Measurements from ENCODE around the gene ZRANB2.
A peak's percentile ranks its signal among the peaks of the same experiment; 100 is the strongest.

The ZRANB2 gene, protein sequence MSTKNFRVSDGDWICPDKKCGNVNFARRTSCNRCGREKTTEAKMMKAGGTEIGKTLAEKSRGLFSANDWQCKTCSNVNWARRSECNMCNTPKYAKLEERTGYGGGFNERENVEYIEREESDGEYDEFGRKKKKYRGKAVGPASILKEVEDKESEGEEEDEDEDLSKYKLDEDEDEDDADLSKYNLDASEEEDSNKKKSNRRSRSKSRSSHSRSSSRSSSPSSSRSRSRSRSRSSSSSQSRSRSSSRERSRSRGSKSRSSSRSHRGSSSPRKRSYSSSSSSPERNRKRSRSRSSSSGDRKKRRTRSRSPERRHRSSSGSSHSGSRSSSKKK
- 9.2 to 77.2 (median 43.7) reads per million in 17 experiments for total RNA-seq

- DNase-seq: peak; percentile 93 to 97 (median 96)
Measured at GRCh38 chr1:71080739-71081696, at the start of gene ZRANB2. TSS of gene ZRANB2 (minus strand) at chr1:71081035. CDS start at chr1:71080995, 40 bp downstream.

GRCh38 chr1:71128060-71128459 lies 47.2 kb upstream of the ZRANB2 start:
- DNase-seq: no peak

DNA sequence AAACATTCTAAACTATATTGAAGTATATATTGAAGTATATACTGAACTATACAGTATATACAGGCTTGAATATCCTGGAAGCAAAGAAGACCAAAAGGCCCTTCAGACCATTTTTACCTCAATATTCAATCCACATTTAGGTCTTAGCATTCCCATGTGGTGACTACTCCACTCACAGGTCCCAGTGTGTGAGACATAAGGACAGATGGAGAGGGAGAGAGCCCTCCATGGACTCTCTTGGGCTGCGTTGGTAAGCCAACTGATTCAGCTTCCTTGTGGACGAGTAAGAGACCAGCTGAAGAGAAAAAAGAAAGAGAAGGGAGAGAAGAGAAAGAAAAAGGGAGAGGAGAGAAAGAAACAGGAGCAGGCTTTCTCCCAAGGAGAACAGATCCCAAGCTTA lies 37.3 kb upstream of the ZRANB2 start:
- DNase-seq: no peak

DNA sequence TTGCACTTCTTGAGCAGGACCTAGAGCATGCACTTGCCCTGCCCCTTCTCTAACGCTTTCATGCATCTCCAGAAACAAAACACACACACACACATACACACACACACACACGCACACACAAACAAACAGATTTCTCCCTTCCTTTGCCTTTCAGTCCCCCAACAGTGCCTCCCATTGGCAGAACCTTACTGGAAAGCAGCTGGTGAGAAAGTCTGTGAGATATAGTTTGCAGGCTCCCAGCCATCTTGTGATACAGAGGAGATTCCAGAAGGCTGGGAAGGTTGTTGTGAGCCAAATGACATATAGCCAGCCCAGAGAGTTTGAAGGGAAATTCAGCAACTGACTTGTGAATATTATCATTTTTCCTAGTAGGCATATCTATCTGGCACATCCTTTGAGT lies 35.9 kb upstream of the ZRANB2 start:
- no peak for DNase-seq

DNA sequence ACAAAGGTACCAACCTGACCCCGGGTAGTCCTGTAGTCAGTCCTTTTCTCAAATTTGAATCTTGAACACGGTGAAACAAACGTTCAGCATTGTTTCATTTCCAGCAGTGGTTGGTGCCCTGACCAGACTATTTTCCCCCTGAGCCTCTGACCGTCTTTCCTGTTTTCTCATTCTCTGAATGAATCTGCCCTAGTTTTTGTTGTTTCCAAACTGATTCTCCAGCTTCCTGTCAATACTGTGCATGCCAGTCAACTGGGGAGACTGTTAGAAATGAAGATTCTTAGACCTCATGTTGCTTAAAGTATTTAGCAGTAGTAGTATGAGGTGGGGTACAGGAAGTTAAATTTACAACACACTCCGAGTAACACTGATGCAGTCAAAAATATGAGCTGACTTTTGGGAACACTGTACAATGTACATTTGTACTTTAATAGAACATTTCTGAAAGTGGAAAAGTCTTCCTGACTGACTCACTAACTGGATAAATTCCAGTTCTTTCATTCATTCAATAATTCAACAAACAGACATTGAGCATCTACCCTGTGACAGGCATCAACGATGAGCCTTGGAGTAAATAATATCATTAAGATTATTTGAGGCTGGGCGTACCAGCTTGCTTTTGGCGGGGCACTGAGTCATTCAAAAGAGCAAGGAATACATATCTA lies 26.0 kb upstream of the ZRANB2 start:
- DNase-seq: no peak

GRCh38 chr1:71104417-71104816 lies 23.6 kb upstream of the ZRANB2 start:
- no peak for DNase-seq

DNA sequence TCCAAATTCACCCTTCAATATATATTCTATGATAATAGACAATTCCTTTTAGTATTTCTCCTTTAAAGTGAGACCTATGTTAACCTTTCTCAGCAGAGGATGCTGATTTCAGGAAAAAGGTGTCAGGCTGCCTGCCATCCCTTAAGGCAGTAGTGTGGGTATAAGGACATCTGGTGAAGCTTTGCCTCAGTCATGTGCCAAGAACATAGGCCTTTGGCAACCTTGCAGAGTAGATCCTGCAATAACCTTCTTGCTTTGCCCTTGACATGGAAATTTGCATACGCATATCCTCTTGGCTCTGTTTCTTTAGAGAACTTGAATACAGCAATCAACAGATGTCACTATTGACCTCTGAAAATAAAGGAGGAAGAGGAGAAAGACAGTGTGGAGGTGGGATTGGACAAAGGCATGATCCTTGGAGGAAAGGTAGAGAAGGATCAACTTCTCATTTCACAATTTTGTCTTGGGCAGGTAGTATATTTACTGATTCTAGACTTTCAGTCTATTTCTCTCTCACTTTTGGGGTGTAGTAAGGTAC lies 21.1 kb upstream of the ZRANB2 start:
- DNase-seq: no peak

GRCh38 chr1:71097428-71097827 lies 16.6 kb upstream of the ZRANB2 start:
- no peak for DNase-seq

DNA sequence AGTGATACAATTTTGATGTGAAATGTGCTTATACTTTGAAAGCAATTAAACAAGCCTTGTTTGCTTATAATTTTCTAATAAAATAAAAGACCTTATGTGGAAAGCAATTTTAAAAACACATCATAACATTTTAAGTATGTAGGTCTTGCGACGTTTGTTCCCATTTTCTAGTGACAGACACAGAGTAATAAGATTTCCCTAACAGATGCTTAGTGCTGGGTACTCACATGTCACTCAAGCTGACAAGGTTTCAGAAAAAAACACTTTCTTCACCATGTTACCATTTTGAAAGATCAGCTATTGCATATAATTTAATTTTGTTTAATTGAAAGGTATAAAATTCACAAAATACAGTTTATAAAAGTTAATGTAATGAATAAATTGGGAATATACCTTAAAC lies 14.1 kb upstream of the ZRANB2 start:
- no peak for DNase-seq

DNA sequence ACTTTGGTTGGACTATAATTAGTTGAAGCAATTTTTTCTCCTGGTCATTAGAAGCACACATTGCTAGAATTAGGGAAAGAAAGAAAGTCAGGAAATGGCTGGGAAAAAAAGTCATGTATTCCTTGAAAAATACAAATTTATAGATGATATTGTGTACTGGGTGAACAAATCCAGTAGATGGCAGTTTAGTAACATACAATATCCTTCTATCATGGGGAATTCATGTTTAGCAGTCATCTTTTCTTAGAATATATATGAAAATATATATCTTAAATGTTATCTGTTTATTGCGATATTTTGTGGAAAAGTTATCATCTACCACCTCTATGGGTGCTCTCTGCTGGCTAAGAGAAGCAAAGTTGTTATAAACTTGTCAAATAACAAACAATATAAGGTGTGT lies 13.1 kb upstream of the ZRANB2 start:
- peak in 2 of 4 experiments; percentile 19 to 23 for DNase-seq

DNA sequence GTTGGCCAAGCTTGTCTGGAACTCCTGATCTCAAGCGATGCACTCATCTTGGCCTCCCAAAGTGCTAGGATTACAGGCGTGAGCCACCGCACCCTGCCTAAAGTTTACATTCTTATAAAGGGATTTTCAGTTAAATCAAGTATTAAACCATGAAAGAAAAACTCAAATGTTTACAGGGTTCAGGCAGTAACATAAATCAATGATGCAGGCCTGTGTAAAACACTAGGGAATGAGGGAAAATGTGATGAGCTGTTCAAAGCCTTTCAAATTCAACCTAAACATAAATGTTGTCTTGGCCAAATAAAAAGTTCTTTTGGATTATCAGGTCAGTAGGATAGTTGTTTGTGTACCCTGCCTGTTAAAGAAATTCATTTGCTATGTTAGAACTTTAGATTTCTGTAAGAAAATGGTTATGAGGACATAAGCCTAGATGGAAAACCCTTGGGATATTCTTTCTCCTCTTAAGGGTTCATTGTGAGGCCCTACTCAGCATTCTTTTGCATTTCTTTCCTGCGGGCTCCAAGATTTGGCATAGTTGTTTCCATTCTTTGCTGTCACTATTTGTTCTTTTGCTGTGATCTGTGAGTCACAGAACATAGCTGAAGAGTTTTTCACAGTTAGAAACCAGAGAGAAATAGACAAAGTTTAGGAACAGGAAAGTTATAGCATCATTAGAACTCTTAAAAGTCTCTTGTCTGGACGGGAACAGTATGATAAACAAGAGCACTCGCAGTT lies 8.9 kb upstream of the ZRANB2 start:
- DNase-seq: no peak

GRCh38 chr1:71088645-71089287 lies 7.9 kb upstream of the ZRANB2 start:
- no peak for DNase-seq

DNA sequence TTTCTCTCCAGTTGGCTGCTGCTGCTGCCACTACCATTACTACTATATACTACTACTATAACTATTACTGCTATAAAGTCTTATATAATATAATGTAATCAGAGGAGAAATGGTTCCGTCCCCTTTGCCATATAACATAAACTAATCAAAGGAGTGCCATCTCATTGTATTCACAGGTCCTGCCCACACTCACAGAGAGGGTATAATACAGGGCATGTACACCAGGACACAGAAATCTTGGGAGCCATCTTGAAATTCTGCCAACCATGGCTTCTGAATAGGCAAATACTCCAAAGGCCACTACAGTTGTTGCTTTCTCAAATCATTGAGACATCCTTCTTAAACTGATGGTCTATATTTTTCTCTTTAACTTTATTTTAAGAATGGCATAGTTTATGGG lies 6.9 kb upstream of the ZRANB2 start:
- no peak for DNase-seq

DNA sequence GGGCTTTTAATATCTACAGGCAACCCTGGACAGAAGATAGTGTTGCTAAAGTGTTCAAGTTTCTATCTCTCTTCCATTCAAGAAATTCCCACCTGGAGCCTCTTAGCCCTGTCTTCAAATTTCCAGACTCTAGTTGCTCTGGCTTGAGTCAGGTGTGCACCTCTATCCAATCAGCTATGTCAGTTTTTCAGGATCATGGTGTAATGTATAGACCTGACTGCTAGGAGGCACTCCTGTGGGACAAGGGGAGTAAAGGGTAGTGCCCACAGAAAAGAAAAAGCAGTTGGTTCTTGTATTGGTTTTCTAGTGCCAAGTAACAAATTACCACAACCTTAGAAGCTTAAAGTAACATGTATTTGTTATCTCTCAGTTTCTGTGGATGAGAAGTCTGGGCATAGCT lies 6.2 kb upstream of the ZRANB2 start:
- no peak for DNase-seq

DNA sequence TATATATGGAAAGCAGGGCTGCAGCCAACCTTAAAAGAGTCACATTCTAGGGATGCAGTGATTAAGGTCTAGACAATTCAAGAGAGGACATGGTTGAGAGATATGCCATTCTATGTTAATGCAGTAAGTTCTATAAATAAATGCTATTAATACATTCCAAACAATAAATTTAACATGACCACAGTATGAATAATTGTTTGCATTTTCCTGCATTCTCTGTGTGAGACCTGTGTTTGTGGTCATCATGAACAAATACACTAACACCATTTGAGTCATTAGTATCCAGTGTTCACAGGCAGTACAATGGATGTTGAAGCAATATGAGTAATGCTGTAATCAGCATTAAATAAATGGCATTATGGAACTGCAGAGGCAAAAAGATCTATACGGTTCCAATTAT lies 5.5 kb upstream of the ZRANB2 start:
- no peak for DNase-seq

DNA sequence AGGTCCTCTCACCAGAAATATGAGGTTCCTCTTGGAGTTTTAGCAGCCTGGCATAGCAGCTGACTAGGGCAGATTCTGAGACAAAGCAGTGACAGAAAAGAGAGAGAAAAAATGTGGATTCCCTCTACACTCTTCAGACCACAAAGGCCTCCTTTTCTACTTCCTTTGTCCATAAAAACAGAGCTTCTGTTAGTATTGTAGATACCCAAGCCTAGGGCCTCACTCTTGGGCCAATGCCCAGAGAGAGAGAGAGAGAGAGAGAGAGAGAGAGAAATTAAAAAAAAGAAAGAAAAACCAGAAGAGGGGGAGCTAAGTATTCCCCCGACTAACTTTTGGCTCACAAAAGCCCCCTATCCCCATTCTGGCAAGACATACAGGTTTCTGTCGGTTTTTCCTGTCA lies 2.4 kb upstream of the ZRANB2 start:
- DNase-seq: peak in 3 of 4 experiments; percentile 5 to 19 (median 7)

DNA sequence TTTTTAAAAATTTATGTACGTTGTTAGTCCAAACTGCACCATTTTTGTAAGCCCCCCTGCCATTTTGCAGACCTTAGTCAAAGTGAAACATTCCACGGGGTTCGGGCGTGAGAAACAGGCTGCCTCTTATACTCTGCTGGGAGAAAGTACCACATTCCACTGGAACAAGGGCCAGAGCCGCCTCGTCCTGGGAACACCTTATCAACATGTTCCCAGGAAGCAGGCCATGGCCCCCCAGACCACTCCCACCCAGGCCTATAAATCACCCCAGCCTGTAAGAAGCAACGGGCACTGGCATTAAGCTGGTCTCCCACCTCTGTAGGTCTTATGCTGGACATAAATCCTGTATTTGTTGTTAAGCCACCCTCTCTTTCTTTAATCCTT lies 854 bp upstream of the ZRANB2 start:
- DNase-seq: peak in 1 of 4 experiments; percentile 2

DNA sequence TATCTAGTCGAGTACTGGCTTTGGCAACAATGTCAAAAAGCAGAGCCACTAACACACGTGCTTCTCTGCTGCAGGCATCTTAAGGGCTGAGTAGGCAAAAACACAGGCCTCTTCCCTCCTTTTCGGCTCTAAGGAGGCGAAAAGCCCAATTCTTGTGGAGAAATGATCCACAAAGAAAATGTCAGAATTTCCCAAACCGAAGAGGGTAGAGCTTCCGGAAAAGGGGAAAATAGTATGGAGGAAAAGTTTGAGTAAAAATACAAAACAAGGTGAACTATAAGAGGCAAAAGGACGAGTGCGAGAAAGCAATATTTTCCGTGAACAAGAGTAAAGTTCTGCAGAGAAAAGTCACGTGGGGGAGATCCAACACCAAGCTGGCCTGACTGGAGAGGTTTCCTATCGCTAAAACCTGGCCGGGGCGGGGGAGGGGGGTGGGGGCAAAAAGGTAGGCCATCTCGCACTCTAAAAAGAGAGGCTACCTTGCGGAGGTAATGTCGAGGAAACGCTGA lies 551 bp downstream of the ZRANB2 start:
- peak; percentile 35 to 58 (median 50) for DNase-seq

- no peak for DNase-seq
Measured at GRCh38 chr1:71074681-71075080, 6.2 kb downstream of the ZRANB2 start.

DNA sequence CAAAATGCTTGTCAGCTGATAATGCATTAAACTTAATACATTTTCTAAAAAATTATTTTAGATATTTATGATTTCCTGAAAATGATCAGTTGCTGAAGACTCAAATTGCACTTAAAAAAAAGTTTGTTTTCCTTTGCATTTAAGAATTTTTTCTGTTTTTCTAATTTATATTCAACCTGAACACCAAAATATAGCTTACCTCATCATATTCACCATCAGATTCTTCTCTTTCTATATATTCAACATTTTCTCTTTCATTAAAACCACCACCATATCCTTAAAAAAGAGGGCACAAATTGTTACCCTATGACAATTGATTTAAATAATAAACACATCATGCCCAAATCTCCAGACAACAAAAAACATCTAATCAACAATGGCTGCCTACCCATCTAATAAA lies 8.6 kb downstream of the ZRANB2 start:
- no peak for DNase-seq

DNA sequence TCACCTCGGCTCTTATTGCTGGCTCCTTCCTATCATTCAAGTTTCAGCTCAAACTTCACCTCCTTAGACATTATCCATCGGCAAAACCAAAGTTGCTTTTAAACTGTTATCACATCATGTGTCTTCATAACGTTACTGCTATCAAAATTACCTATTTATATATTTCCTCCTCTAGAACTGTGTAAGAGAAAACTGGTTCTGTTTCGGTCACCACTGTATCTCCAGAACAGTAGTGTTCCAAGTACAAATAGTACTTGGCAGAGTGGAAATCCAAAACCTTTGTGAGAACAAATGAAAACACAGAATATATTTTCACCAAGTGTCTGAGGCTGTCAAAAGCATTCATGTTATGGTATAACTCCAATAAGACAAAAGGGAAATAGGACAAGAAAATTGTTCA lies 9.1 kb downstream of the ZRANB2 start:
- no peak for DNase-seq

Measured in suppressor macrophage (primary cell).